NCI-H128 (cell line): ENCODE data around the gene DMD.
"Not testable (repeated sequence)": the region's sequence is repeated elsewhere in the genome, so short reads cannot be mapped to it uniquely, and the experiment has no call there.

Source experiments
- DNase-seq: peaks from one replicate; lab custom pipeline; 2025; ENCODE audit not compliant: unreplicated experiment; lab: John Stamatoyannopoulos, UW

DMD gene

DNA sequence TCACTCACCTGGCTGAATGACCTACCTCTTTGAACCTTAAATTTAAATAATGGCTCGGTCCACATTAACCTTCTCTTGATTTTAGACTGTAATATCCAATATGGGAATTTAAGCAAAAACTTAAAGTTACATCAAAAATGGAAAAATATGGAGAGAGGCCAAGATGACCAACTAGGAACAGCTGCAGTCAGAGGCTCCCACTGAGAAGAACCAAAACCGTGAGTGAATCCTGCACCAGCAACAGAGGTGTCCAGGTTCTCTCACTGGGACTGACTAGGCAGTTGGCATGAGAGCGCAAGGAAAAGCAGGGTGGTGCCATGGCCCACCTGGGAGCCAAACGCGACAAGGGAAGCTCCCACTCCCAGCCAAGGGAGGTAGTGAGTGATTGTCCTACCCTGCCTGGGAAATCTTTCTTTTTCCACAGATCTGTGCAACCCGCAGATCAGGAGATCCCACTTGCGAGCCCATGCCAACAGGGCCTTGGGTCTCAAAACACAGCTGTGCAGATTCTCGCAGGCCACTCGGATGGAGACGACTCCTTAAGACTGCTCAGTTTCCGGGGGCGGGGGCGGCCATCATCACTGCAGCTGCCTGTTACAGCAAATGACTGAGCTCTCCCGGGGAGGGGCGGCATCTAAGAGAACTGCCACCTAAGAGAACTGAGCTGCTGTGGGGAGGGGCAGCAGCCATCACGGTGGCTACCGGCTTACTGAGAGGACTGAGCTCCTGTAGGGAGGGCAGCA is 343.4 kb downstream of the DMD start:
- no peak for DNase-seq

DNA sequence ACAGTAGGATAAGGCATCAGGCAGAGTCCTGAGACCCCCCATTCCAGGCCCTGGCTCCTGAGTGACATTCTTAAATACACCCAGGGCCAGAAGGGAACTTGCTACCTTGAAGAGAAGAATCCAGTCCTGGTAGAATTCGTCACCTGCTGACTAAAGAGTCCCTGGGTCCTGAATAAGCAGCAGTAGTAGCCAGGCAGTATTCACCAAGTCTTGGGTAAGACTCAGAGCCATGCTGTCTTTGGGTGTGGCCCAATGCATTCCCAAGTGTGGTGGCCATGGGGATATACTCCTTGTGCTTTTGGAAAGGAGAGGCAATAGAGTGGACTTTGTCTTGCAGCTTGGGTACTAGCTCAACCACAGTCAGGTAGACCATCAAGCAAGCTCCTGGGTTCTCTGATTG is 359.1 kb downstream of the DMD start:
- no peak for DNase-seq

DNA sequence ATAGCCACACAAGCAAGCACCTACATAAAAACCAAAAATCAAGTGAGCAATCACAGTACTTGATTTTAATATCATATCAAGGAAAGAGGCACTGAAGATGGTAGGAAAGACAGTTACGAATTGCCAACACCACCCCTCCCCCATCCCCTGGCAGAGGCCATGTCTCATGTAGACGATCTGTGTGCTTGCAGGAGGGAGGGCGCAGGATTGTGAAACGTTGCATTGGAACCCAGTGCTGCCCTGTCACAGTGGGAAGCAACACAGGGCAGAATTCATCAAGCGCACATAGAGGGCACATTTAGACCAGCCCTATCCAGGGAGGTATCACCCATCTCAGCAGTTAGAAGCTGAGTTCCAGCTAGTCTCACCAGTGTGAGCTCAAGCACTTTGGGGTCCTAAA is 359.8 kb downstream of the DMD start:
- DNase-seq: no peak

DNA sequence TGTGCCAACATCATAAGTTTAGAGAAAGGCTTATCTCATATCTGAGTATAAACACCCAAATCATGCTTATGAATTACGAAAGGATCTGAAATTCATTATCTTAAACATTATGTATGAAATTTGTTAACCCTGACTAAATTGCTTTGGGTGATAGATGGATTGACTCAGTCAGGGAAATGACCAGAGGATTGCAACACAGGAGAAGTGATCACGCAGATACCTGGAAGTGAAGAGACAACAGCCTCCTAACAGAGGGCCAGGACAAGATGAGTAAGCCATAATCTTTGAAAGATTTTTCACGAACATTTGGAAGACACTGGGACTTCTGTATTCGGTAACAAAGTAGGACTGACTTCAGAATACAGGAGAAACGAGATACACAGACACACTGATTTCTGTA is 363.4 kb downstream of the DMD start:
- no peak for DNase-seq

DNA sequence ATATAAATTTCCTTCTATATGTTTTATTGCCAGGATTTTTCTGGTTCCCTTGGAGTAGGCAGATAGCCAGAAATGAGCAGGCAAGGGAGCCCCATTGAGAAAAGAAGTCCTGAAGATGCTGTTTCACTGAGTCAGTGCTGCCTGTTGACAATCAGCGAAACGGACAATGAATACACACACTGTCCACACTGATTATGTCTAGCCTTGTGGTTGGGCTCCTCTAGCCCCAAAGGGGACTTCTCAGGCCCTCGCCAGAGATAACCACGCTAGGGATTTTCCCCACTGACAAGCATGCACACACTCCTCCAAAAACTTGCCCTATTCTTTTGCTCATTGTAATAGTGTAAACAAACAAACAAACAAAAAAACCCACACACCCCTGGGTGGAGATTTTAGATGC is 369.3 kb downstream of the DMD start:
- no peak for DNase-seq

DNA sequence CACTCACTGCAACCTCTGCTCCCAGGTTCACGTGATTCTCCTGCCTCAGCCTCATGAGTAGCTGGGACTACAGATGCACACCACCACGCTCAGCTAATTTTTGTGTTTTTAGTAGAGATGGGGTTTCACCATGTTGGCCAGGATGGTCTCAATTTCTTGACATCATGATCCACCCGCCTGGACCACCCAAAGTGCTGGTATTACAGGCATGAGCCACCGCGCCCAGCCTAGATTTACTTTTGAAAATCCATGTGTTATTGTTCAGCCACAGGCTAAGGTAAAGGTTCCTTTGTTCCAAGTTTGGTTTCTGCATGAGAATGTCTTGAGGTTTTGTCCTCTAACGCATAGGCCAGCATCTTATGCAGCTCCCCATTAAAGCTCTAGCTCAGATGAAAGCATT is 371.6 kb downstream of the DMD start:
- DNase-seq: no peak

DNA sequence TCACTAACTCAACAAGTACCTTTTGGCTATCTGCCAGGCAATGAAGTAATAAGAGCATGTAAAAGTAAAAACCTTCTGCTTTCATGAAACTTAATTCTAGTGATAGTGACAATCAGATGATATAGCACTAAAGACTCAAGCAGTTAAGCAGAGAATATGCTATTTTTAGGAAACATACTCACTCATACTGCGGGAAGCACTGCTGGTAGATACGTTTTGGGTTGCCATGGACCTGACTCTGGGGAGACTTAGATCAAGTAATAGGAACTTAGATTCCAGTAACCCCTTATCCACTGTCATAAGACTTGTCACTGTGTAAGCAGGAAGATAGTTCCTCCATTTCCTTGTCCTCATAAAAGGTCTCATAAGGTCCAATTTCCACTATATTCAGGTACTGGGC is 386.3 kb downstream of the DMD start:
- no peak for DNase-seq

DNA sequence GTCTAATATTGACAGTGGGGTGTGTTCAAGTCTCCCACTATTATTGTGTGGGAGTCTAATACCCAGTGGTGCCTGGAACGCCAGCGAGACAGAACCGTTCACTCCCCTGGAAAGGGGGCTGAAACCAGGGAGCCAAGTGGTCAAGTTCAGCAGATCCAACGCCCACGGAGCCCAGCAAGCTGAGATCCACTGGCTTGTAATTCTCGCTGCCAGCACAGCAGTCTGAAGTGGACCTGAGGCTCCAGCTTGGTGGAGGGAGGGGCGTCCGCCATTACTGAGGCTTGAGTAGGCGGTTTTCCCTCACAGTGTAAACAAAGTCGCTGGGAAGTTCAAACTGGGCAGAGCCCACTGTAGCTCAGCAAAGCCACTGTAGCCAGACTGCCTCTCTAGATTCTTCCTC is 407.3 kb downstream of the DMD start:
- DNase-seq: no peak

DNA sequence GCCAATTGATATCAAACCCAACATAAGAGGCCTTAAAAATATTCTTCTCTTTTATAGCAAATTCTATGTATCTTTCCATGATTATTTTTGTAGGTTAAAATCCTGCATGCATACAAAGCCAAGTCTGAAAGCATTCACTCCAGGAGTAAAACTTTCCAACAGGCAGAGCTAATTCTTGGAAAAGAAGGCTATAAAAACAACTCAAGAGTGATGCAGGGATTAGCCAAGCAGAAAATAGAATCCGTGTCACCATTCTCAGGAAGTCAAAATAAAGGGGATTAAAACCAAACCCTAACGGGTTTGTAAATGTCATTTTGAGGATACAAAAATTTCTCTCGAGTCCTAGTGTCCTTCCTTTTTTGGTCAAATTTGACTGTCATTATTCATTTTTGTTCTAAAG is 412.4 kb downstream of the DMD start:
- DNase-seq: no peak

DNA sequence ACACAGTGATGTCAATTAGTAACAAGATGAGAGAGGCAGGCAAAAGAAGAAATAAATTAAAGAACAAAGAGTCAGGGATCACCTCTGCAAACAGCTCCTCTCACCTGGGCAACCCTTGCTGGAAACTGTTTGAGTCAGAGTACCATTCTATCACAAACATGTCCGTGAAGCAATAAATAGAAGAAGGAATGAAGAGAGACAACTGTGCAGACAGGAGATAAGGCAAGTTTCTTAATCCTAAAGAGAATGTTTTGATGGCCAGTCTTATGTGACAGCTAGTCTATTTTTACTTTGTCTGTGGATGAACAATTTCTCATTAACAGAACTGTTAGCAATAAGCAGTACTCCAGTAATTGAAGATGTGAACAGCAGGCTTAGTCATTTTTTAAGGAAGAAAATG is 422.4 kb downstream of the DMD start:
- no peak for DNase-seq

DNA sequence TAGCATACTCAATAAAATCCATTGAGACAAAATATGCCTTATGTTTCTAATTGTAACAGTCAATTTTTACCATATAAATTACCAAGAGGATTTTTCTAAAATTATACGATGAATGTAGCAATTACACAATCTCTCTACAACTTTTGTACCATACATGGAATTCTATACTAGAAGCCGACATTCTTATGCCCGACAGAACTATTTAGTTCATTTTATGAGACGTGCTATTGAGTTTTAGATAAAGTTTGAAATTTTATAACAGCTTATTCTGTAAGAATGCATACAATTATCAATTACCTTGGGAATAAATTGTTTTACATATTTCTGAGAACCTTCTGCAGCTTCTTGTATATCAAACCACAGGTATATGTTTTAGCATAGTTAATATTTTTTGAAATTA is 431.2 kb downstream of the DMD start:
- no peak for DNase-seq

DNA sequence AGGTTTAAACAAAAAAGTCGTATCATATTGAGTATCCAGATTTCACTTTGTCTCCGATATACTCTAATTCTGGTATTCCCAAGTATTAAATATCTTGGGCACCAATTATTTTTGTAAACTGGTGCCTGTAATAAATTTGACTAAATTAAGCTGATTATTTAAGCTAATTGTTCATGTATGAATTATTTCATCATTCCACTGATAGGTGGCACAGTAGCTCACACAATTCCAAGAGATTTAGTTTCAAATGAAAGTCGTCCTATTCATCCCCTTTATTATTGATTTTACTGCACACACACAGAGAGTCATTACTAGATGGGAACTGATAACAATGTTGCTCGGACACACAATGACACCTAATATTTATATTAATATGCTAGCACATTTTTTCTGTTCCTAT is 432.4 kb downstream of the DMD start:
- DNase-seq: no peak

DNA sequence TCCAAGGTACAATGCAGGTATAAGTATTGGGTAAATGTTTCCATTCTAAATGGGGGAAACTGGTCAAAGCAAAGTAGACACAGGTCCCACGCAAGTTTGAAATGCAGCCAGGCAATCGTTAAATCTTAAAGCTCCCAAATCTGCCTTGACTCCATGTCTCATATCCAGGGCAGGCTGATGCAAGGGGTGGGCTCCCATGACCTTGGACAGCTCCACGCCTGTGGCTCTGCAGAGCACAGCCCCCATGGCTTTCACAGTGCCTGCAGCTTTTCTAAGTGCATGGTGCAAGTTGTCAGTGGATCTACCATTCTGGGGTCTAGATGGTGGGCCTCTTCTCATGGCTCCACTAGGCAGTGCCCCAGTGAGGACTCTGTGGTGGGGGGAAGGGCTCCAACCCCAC is 436.4 kb downstream of the DMD start:
- no peak for DNase-seq

DNA sequence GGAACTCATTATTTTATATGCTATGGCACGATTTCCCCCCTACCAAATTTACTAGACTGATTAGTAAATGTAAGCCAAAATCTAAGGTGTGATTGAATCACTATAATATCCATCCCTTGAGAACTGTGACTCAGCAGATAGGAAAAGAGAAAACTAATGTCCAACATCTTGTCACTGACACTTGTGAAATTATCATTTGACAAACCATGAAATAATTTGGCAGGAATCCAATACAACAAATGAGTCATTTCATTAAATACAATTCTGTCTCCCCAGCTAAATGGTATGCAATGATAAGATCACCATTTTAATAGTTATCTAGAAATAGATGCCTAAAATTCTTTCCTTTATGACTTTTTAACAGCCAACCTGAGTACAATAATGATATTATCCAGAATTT is 462.3 kb downstream of the DMD start:
- no peak for DNase-seq

DNA sequence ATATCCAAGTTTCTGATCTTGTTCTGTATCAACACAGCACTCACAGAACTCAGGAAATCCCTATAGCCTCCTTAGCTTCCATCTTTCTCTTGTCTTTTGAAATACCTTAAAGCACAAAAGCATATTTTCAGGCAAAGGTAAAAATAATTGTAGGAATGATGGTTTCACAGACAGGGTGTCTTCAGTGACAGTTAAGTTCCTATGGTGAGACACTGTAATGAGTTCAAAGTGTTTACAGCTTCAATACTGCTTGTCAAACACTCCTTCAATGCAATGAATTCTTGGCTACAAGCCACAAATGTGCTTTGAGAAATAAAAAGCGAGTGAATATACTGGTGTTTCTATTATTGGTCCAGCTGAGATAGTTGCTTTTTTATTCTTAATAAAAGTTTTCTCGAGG is 466.0 kb downstream of the DMD start:
- no peak for DNase-seq

DNA sequence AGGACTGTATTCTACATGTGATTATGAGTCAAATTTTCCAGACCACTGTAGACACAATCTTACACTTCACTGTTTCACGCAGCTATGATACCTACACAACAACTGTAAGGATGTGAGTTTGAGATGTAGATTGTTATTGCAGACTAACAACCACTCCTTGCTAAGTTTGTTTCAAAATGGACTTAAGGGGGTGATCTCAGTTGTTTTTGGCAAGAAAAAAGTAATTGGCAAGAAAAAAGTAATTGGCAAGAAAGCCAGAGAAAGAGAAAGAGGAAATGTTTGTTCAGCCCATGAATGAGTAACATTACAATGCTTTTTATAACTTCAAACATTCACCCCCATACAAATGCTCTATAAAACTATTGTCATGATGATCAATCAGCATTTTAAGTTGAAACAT is 466.4 kb downstream of the DMD start:
- DNase-seq: no peak

DNA sequence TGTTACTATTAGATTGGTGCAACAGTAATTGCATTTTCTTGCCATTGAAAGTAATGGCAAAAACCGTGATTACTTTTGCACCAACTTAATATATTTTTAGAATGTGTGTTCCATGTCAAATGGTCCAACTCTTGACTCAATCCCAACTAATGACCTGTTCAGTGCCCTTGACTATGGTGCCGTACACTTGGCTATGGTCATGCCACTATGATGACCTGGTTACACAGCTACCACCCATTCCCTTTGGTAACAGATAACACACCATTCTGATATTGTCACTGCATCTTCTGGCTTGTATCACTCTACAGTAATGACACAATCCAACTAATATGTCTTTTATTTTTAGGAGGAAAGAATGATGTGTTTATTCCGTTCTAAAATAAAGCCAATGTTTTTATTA is 469.4 kb downstream of the DMD start:
- no peak for DNase-seq

DNA sequence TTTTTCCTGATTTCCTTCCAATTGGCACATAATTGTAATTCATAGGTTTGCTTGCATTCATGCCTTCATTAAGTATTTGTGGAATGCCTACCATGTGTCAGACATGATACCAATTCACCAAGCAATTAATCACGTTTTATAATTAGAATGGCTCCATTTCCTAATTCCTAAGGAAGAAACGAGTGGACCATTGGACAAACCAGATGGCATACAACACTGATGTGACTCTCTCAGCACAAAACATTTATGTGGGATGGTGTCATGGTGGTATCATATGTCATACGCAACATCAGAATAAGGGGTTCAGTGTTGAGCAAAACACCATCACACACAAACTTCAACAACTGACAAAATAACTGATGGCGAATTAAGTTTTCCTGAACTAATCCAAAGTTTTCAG is 502.8 kb downstream of the DMD start:
- no peak for DNase-seq

DNA sequence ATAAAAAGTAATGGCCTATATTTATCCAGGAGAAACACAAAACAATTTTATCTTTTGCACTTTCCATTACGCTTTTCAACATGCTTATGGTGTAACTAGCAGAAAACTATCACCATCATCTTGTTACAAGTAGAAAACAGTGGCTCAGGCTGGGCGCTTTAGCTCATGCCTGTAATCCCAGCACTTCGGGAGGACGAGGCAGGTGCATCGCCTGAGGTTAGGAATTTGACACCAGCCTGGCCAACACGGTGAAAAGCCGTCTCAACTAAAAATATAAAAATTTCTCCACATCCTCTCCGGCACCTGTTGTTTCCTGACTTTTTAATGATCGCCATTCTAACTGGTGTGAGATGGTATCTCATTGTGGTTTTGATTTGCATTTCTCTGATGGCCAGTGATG is 506.0 kb downstream of the DMD start:
- DNase-seq: not testable (repeated sequence)

DNA sequence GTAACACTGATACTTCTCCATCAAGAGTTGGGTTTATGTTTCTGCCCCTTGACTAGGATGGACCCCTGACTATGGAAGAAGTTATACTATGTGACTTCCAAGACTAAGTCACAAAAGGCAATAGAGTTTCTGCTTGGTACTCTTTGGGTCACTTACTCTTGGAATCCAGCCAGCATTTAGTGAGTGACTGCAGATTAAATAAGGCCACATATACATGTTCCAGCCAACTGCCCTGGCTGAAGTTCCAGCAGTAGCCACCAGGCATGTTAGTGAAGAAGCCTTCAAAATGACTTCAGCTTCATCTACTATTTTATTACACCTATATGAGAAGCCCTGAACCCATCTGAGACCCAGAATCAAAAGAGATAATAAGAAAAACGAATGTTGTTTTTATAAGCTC is 524.0 kb downstream of the DMD start:
- no peak for DNase-seq

DNA sequence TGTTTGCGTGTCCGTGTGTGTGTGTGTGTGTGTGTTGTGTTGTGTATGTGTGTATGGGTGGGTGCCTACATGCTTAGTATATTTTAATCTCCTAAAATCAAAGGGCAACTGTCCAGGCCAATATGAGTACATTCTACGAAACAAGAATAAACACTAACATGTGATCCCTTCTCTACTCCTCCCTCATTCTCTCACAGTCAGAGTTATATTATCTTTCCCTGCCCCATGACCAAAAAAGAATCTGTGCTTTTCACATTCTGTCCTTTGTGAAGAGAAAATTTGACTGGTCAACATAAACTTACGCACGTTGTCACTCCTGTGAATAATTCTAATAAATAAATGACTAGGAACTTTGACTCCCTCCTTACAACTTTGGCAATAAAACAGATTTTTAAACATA is 532.9 kb downstream of the DMD start:
- DNase-seq: no peak

DNA sequence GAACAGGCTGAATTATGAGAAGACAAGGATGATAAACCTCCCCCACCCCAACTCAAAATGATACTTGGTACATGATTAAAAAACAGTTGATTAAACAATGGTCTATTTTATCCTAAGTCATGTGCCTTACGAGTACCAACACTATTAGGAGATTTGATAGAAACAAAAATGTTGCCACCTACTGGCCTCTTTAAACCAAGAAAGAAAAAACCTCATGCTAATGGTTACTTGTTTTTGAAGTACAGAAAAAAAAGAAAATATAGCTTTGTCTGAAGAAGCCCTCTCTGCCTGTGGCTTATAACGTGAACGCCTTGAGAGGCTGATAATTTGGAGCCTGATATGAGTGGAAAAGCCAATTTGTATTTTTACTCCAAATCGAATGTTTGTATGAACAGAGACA is 538.2 kb downstream of the DMD start:
- no peak for DNase-seq

DNA sequence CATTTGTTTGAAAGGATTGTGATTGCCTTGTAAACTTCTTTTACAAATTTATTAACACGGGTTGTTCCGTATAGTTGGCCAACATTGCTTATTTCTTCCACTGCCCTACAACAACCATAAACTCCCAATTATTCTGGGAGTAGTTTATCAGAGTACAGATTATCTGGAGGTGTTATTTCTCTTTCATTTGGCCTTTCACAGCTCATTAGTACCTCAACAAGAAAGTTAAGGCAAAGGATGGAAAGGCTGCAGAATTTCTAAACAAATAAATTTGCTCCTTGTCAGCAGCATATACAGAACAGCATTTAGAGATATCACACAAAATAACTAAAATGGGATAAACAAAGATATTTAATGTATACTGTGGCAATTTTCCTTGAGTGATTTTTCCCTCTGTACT is 548.8 kb downstream of the DMD start:
- DNase-seq: no peak
